Activated CD4-positive, alpha-beta T cell treated with anti-CD3 and anti-CD28 coated beads for 36 hours (primary cell): ENCODE results near the gene MYH7. TPM values are rescaled to one million over a fixed set of nuclear protein-coding genes. Genes with fewer than 3 reads are reported as not detected.

ENCODE experiments used
- ATAC-seq: fragments of 200-7000 bp; cut with Tn5 transposase; one replicate; pipeline ENCODE4 v1.10.0; 2021; ENCODE audit warnings: mild to moderate bottlenecking, moderate library complexity
- CTCF ChIA-PET: fragments of 350-600 bp; sonication (Branson Sonifier 250); formaldehyde crosslinking; loops from one replicate; lab custom pipeline; 2021; ENCODE audit warnings: antibody characterized with exemption; lab: Charles Lee
- POLR2A ChIA-PET: fragments of 350-600 bp; sonication (Branson Sonifier 250); formaldehyde crosslinking; loops from one replicate; lab custom pipeline; 2021; ENCODE audit warnings: antibody characterized with exemption, inconsistent platforms; lab: Charles Lee
- DNase-seq: peaks from one replicate; pipeline ENCODE4 v3.0.0-alpha.2; 2020
- H3K27ac Mint-ChIP-seq: one replicate; pipeline ENCODE4 v1.8.0; 2021; ENCODE audit warnings: mixed read lengths
- H3K27me3 Mint-ChIP-seq: one replicate; pipeline ENCODE4 v1.8.0; 2021; ENCODE audit warnings: mixed read lengths
- H3K36me3 Mint-ChIP-seq: one replicate; pipeline ENCODE4 v1.8.0; 2021; ENCODE audit warnings: low read depth, mixed read lengths
- H3K4me1 Mint-ChIP-seq: one replicate; pipeline ENCODE4 v1.8.0; 2021; ENCODE audit warnings: mixed read lengths
- H3K4me3 Mint-ChIP-seq: one replicate; pipeline ENCODE4 v1.8.0; 2021; ENCODE audit warnings: mild to moderate bottlenecking, moderate library complexity, mixed read lengths
- H3K9me3 Mint-ChIP-seq: one replicate; pipeline ENCODE4 v1.8.0; 2021; ENCODE audit warnings: low read depth, mixed read lengths
- intact Hi-C, 2 experiments: fragments of 100-400 bp; cut with DNase I in 1 of 2; cut with micrococcal nuclease in 1 of 2; formaldehyde crosslinking; loops; one replicate each; pipeline versions ENCODE4 v1.14.2 to v1.15.1; 2022 to 2024; cut with DNase I, micrococcal nuclease
- microRNA-seq: library from miRNA; unstranded; fragments of <30 nt; microRNA quantifications from one replicate; pipeline ENCODE4 v1.2.0, GENCODE V29; 2021; ENCODE audit warnings: borderline replicate concordance
- total RNA-seq, 2 experiments: library from RNA; stranded (reverse); gene quantifications; one replicate each; pipeline ENCODE4 v1.2.3, GENCODE V29; 2021

Gene MYH7
- total RNA-seq, 2 experiments from 2014 or later, result 0.05 to 0.07 TPM

- ChIA-PET POLR2A (no interaction called here), CTCF (interaction anchor here (0.7 kb wide), 1 partner anchor 86 kb away, joined by 3 read pairs; no protein-coding TSS in a partner anchor)
- H3K27ac Mint-ChIP-seq, result no peak overlapping the region
- H3K27me3 Mint-ChIP-seq, result peaks cover 23% of the 10 kb centered on the region
- H3K4me1 Mint-ChIP-seq, result peaks cover 11% of the 10 kb centered on the region
- no peaks in the 10 kb centered on the region for H3K9me3 Mint-ChIP-seq
- no peak overlapping the region for H3K4me3 Mint-ChIP-seq
- H3K36me3 Mint-ChIP-seq, result no peaks in the 10 kb centered on the region
- intact Hi-C loops, result no loop called here
- ATAC-seq (no peak), DNase-seq (no peak)
Measured at GRCh38 chr14:23364164-23365035, 71.1 kb downstream of the MYH7 start.

Small RNA genes within 50 kb of the gene (microRNA-seq; reads per million reads assigned to microRNA genes)
- gene MIR208A, result not detected
- gene MIR208B, result 1.8 reads per million

Other genes with a start within 250 kb of the MYH7 start
- gene RNF212B, start 197.7 kb downstream of the MYH7 start, total RNA-seq, result not detected
- 10 to 100 TPM; 13.7 to 17.5 TPM for gene HOMEZ, start 149.5 kb downstream of the MYH7 start, total RNA-seq
- gene PPP1R3E, start 132.8 kb downstream of the MYH7 start, total RNA-seq, result 10 to 100 TPM; 30.9 to 44.6 TPM
- gene BCL2L2, start 128.8 kb downstream of the MYH7 start, total RNA-seq, result 1 to 10 TPM in 1 of 2 experiments, under 1 TPM in 1; 0.73 to 1.2 TPM
- gene PABPN1, start 114.2 kb downstream of the MYH7 start, total RNA-seq, result 100 to 1,000 TPM; 237 to 338 TPM
- gene SLC22A17, start 82.8 kb downstream of the MYH7 start, total RNA-seq, result 1 to 10 TPM; 4.7 to 5.3 TPM
- not detected for gene EFS, start 70.5 kb downstream of the MYH7 start, total RNA-seq
- not detected for gene IL25, start 62.9 kb downstream of the MYH7 start, total RNA-seq
- not detected for gene CMTM5, start 58.6 kb downstream of the MYH7 start, total RNA-seq
- gene MYH6, start 27.4 kb downstream of the MYH7 start, total RNA-seq, result under 1 TPM; 0.14 to 0.16 TPM
- 10 to 100 TPM; 53.0 to 57.8 TPM for gene NGDN, start 34.0 kb upstream of the MYH7 start, total RNA-seq
- 1 to 10 TPM; 1.0 to 1.3 TPM for gene ZFHX2, start 116.1 kb upstream of the MYH7 start, total RNA-seq
- 1 to 10 TPM; 8.3 to 8.5 TPM for gene THTPA, start 120.6 kb upstream of the MYH7 start, total RNA-seq
- gene AP1G2, start 132.1 kb upstream of the MYH7 start, total RNA-seq, result 100 to 1,000 TPM; 162 to 166 TPM
- not detected for gene JPH4, start 143.1 kb upstream of the MYH7 start, total RNA-seq
- 1 to 10 TPM; 3.1 to 3.7 TPM for gene DHRS2, start 200.7 kb upstream of the MYH7 start, total RNA-seq